Loucy (cell line): ENCODE data around the gene UBASH3A.

Source experiments
- H2AFZ ChIP-seq: fragments of 200-600 bp; sonication (generic); 2 replicates; pipeline ENCODE4 v1.6.0; 2016; ENCODE audit warnings: antibody characterized with exemption, mild to moderate bottlenecking, low read length, moderate library complexity
- H3F3A ChIP-seq: fragments of 200-600 bp; 2 replicates; pipeline ENCODE4 v1.6.0; 2016; ENCODE audit warnings: antibody characterized with exemption, low read depth, mild to moderate bottlenecking
- H3K27me3 ChIP-seq: fragments of 200-600 bp; sonication (generic); 2 replicates; pipeline ENCODE4 v1.6.1; 2014; ENCODE audit warnings: low read length, mild to moderate bottlenecking; ENCODE audit not compliant: insufficient read depth, poor library complexity, severe bottlenecking
- H3K36me3 ChIP-seq: fragments of 200-600 bp; sonication (generic); 2 replicates; pipeline ENCODE4 v1.6.1; 2016; ENCODE audit warnings: low read length; ENCODE audit not compliant: insufficient read depth
- H3K4me1 ChIP-seq: fragments of 200-600 bp; sonication (generic); 2 replicates; pipeline ENCODE4 v1.5.1; 2014; ENCODE audit warnings: low read length, mild to moderate bottlenecking; ENCODE audit not compliant: insufficient read depth, poor library complexity, severe bottlenecking
- H3K4me2 ChIP-seq: fragments of 200-600 bp; sonication (generic); 2 replicates; pipeline ENCODE4 v1.6.0; 2014; ENCODE audit warnings: antibody characterized with exemption, low read length, low read depth, mild to moderate bottlenecking; ENCODE audit not compliant: poor library complexity, severe bottlenecking
- H3K4me3 ChIP-seq: fragments of 200-600 bp; sonication (generic); 2 replicates; pipeline ENCODE4 v1.5.1; 2014; ENCODE audit warnings: low read length, mild to moderate bottlenecking, mixed read lengths; ENCODE audit not compliant: poor library complexity, severe bottlenecking
- H3K79me2 ChIP-seq: fragments of 200-600 bp; sonication (generic); 2 replicates; pipeline ENCODE4 v1.6.1; 2014; ENCODE audit warnings: low read length; ENCODE audit not compliant: insufficient read depth
- H3K9ac ChIP-seq: fragments of 200-600 bp; sonication (generic); 2 replicates; pipeline ENCODE4 v1.6.0; 2014; ENCODE audit warnings: mild to moderate bottlenecking, low read depth, low read length, moderate library complexity; ENCODE audit not compliant: poor library complexity, severe bottlenecking
- H3K9me2 ChIP-seq: fragments of 200-600 bp; sonication (generic); replicated peaks from 2 replicates; pipeline ENCODE4 v1.6.1; 2016; ENCODE audit warnings: low read depth, low read length, mixed read lengths
- H3K9me3 ChIP-seq: fragments of 200-600 bp; sonication (generic); 2 replicates; pipeline ENCODE4 v1.6.1; 2014; ENCODE audit warnings: mild to moderate bottlenecking, antibody characterized with exemption, low read length, low read depth; ENCODE audit not compliant: insufficient read depth
- H4K20me1 ChIP-seq: fragments of 200-600 bp; sonication (generic); 2 replicates; pipeline ENCODE4 v1.6.0; 2014; ENCODE audit warnings: antibody characterized with exemption, low read length, mild to moderate bottlenecking; ENCODE audit not compliant: insufficient read depth, poor library complexity, severe bottlenecking
- EZH2phosphoT487 ChIP-seq: fragments of 200-600 bp; IDR thresholded peaks from 2 replicates; pipeline ENCODE4 v1.6.1; 2018; ENCODE audit warnings: antibody characterized with exemption, mild to moderate bottlenecking, moderate library complexity, borderline replicate concordance
- TF ChIP-seq, protein P1 (sequence below): fragments of 200-600 bp; sonication (generic); conservative IDR thresholded peaks from 2 replicates; pipeline ENCODE4 v1.5.1; 2014; ENCODE audit warnings: mild to moderate bottlenecking, antibody characterized with exemption, low read length

Gene UBASH3A

DNA sequence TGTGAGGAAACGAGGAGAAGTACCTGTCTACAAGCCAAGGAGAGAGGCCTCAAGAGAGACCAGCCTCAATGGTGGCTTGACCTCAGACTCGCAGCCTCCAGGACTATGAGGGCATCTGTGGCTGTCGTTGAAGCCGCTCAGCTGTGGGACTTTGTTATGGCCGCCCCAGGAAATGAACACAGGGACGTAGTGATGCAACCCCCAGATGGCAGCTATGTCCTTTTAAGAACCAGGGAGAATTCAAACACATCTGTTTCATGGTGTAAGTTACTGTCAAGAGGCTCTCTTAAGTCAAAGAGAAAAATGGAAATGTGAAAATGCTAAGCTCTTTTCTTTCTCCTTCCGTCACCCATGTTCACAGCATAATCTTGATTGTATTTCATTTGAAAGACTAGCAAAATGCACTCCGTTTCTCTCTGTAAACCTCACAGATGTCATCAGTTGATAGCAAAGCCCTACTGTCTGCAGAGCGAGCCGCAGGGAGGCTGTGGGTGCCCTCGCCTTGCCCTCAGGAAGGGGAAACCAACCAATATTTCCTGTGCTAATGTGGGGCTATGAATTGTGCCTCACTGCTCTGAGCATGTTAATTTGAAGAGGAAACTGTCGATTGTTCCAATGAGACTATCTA, 21.3 kb downstream of the UBASH3A start:
- Histone ChIP-seq H2AFZ (no peak overlapping the region), H3K27me3 (no peaks in the 10 kb centered on the region), H3K79me2 (0 out of 2 replicates have a peak, but pooled peaks cover 5% of the 10 kb centered on the region), H3K9me3 (peaks cover 10% of the 10 kb centered on the region), H3K9me2 (no peaks in the 10 kb centered on the region), H3K4me3 (peak overlapping the region; percentile 69), H3K4me2 (peak overlapping the region; percentile 91), H3K9ac (peak overlapping the region; percentile 87), H3K4me1 (peaks cover 74% of the 10 kb centered on the region), H4K20me1 (no peaks in the 10 kb centered on the region), H3K36me3 (peaks cover 8% of the 10 kb centered on the region; the same call in 1 of the 2 replicates), H3F3A (peaks cover 24% of the 10 kb centered on the region)
- no peak; the same call in 1 of the 2 replicates for TF ChIP-seq EZH2phosphoT487
- TF ChIP-seq, protein P1, sequence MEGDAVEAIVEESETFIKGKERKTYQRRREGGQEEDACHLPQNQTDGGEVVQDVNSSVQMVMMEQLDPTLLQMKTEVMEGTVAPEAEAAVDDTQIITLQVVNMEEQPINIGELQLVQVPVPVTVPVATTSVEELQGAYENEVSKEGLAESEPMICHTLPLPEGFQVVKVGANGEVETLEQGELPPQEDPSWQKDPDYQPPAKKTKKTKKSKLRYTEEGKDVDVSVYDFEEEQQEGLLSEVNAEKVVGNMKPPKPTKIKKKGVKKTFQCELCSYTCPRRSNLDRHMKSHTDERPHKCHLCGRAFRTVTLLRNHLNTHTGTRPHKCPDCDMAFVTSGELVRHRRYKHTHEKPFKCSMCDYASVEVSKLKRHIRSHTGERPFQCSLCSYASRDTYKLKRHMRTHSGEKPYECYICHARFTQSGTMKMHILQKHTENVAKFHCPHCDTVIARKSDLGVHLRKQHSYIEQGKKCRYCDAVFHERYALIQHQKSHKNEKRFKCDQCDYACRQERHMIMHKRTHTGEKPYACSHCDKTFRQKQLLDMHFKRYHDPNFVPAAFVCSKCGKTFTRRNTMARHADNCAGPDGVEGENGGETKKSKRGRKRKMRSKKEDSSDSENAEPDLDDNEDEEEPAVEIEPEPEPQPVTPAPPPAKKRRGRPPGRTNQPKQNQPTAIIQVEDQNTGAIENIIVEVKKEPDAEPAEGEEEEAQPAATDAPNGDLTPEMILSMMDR = no peak

GRCh38 chr21:42425591-42425990, 21.9 kb downstream of the UBASH3A start:
- peak overlapping the region; percentile 91 for H3K4me2 ChIP-seq

DNA sequence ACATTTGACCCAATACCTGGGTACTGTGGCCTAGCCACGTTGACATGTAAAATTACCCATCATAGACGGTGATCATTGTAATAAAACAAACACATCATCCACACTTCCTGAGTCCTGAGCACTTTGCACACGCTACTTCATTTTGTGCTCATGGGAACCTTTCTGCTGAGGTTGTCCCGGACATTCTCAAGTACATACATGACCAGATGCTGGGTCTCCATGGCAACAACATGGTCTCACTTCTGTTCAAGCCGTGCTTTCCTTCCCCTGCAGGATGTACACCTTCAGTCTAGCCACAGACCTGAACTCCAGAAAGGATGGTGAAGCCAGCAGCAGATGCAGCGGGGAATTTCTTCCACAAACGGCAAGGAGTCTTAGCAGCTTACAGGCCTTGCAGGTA, 22.7 kb downstream of the UBASH3A start:
- peaks cover 62% of the 10 kb centered on the region for H3K4me1 ChIP-seq

More at GRCh38 chr21:42425591-42425990, 21.9 kb downstream of the UBASH3A start:
- H3K36me3 ChIP-seq = 0 out of 2 replicates have a peak, but pooled peaks cover 8% of the 10 kb centered on the region
- TF ChIP-seq, protein P1 = no peak
- TF ChIP-seq EZH2phosphoT487 = no peak
- peaks cover 71% of the 10 kb centered on the region for H3K4me1 ChIP-seq
- peak overlapping the region; percentile 67 for H3K9ac ChIP-seq
- H3K79me2 ChIP-seq = 0 out of 2 replicates have a peak, but pooled peaks cover 5% of the 10 kb centered on the region
- peaks cover 10% of the 10 kb centered on the region for H3K9me3 ChIP-seq
- H4K20me1 ChIP-seq = no peaks in the 10 kb centered on the region
- no peak overlapping the region for H2AFZ ChIP-seq
- H3F3A ChIP-seq = peaks cover 24% of the 10 kb centered on the region
- no peaks in the 10 kb centered on the region for H3K9me2 ChIP-seq
- no peaks in the 10 kb centered on the region for H3K27me3 ChIP-seq
- peak overlapping the region; percentile 63 for H3K4me3 ChIP-seq

More for the DNA sequence above, 22.7 kb downstream of the UBASH3A start:
- Histone ChIP-seq H4K20me1 (no peaks in the 10 kb centered on the region), H3K79me2 (0 out of 2 replicates have a peak, but pooled peaks cover 5% of the 10 kb centered on the region), H3K9me3 (peaks cover 3% of the 10 kb centered on the region; the same call in 1 of the 2 replicates), H3K4me2 (peak overlapping the region; percentile 91), H3K9me2 (no peaks in the 10 kb centered on the region), H3K9ac (peak overlapping the region; percentile 67), H3K36me3 (0 out of 2 replicates have a peak, but pooled peaks cover 1% of the 10 kb centered on the region), H3K27me3 (no peaks in the 10 kb centered on the region), H2AFZ (no peak overlapping the region), H3F3A (peaks cover 24% of the 10 kb centered on the region), H3K4me3 (peak overlapping the region; percentile 63)
- no peak for TF ChIP-seq EZH2phosphoT487
- TF ChIP-seq, protein P1 = no peak
